Measurements from ENCODE around the gene GSAP.

- TF ChIP-seq CTCF (IDR thresholded peaks at IDR 0.05 in 8 of 11, conservative IDR thresholded peaks at IDR 0.05 in 3 of 11) (no peak), POLR2A (IDR thresholded peaks at IDR 0.05) (no peak)
These were observed 19.1 kb downstream of the GSAP start for GRCh38 chr7:77396894-77397547.
